Measurements from ENCODE around the gene AMFR.

Gene AMFR

DNA sequence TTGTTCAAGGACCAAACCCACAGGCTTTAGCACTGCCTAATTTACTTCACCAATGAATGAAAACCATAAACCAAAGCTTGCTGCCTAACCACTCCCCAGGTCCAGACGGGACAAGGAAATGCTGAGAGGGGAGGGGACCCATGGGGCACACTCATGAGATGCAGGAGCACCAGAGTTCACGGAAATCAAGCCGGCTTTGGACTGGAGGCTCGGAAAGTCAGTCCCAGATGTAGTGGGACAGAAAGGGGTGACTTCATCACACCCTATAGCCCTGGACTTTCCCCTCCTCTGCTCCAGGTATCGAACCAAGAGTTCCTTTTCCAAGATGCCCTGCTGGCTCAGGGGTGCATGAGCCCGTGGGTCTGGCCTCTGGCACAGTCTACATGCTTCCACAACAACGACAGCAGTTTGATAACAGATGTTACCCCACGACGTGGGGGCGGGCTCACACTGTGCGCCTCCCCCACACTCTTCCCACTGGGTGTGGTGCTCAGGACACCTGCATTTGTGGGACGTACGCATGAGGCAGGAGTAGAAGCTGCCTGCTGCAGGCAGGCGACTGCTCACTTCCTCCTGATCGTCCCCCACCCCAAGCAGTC, 63.2 kb downstream of the AMFR start:
- DNase-seq: no peak

DNA sequence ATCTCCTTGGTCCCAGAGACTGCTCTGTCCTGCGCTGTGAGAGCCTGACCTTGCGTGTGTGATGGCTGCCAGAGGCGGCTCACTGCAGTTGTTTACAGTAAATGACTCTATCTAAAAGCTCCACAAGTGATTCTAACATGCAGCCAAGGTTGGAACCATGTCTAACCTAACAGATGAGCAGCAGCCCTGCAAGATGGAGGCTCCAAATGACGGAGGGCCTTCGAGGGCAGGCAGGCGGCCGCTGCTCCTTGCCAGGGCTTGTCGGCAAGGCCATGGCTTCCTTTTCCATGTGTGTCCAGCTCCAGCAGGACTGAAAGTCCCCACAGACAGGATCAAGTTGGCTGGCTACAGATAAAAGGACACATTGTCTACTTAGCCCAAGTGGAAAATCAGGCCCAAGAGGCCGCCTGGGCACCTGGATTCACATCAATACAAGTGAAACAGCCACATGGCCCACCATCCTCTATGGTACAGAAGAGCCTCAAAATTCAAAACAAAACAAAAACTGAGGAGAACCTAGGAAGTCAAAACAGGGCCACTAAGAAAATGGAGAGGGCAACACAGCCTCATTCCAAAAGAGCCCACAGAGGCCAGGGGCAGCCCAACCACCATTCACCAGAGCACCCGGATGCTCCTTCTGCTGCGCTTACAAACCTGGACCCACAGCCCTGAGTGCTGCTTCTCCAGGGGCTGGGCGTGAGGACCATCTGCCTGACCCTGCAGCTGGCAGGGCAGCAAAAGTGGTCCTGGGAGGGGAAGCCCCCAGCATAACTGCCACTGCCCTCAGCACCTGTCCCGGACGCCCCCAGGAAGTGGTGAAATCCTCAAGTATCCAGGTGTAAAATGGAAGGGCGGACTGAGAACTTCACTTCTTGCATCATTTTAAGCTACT, 65.0 kb downstream of the AMFR start:
- no peak for DNase-seq

DNA sequence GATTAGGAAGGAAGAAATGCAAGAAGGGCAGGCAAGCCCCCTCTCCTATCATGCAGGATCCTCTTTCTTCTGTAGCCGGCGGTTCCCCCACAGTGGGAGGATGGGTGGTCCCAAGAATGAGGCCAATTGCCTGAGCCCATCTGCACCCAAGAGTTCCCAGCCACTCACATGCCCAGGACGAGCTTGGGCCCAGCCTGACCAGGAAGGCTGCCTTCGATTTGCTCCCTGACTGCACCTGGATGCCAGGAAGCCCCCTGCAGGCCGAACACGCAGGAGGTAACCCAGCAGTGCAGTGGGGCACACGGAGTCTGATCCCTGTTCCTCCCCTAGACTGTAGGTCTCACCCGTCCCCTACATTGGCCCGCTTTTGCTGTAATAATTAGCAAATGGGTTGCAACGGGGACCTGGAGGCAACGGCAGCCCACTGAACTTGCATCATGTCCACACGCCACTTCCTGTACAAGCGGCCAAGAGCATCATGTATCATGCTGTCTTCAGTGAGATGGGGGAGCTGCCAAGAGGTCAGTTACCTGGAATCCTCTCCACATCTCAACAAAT, 67.5 kb downstream of the AMFR start:
- DNase-seq: no peak

DNA sequence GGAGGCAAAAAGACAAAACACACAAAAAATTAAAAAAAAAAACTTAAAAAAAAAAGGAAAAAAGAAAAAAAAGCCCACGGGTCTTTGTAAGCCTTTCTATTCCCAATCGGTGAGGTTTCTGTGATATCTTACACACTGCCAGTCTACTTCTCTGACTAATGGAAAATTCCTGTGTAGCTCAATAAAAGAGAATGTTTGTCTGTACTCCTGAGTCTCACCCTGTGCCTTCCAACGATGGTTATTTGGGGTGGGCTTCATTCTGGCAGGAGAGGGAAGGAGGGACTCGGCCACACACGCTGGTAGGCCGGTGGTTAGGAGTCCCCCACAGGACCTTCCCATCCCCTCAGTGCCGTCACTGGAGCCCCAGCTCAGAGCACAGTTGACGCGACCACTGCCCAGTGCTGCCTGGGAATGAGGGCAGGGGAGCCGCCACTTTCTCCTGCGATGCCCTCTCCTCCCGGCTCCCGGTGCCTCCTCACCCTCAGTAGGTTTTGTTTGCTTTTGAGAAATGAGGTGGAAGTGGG, 68.0 kb downstream of the AMFR start:
- peak; percentile 17 for DNase-seq

DNA sequence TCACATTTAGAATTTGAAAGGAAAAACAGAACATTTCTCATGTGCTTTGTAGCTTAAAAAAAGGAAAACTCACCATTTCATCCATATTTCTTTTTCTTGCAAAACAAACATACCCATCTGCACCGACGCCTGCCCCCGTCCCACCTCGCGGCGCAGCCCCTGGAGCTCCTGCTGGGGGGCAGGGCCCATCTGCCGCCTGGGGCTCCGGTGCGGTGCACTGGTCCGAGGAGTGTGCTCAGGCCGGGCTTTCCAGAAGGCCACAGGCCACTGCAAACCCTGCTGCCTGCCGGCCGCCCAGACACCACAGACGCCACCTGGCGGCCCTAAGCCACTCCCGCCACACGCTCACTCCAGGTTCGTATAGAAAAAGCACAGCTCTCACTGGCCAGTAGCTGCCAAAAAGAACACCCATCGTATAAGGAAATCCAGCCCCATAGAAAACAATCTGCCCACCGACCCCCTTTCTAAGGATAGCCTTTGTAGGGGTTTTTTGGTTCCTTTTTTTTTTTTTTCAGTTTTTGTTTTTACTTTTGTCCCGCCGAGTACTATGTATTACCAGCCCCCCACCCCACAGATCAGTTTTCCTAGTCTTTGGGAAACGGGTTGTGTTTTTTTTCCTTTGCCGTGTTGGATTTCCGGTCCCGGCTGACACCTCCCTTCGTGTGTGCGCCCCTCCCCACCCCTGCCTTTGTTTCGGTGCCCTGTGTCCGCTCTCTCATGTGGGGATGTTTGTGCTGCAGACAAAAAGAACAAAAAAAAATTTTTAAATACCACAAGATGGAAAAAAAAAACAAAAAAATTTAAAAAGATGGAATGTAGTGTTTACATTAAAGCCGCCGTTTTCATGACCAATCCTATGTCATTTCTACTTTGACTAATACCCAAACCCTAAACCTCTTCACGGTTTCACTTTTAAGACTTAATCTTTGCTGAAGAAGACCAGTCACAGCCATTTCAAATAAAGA, 68.8 kb downstream of the AMFR start:
- peak; percentile 86 for DNase-seq

DNA sequence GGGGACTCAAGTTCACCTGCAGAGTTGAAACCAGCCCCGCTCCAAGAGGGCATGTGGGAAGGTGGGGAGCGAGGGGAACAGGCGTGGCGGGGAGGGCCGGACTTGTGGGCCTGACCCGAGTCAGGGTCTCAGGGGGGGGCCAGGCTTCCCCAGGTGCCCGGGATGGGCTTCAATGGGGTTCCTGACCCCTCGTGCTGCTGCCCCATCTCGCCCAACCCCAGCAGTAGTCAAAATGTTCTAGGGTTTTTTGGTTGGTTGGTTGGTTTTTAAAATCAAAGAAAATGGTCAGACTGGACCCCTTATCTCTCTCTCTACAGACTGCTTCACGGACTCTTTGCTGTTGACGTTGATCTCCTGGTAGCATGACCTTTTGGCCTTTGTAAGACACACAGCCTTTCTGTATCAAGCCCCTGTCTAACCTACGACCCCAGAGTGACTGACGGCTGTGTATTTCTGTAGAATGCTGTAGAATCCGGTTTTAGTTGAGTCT, 69.5 kb downstream of the AMFR start:
- DNase-seq: peak; percentile 59

DNA sequence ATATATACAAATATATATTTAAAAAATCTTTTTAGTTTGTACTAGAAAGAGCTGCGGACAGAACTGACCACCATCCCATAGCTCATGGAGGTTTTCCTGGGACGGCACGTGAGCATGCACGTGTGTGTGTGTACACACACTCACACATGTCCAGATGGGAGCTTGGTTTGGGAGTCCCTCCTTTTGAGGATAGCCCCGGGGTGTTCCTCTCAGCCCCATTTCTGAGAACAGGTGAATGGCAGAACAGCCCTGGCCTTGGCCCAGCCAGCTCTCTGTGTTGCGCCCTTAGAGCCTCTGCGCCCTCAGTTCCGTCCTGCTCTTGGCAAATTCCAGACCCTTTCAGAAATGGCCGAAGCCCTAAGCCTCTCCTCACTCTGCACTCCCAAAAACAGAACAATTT, 70.1 kb downstream of the AMFR start:
- DNase-seq: no peak

DNA sequence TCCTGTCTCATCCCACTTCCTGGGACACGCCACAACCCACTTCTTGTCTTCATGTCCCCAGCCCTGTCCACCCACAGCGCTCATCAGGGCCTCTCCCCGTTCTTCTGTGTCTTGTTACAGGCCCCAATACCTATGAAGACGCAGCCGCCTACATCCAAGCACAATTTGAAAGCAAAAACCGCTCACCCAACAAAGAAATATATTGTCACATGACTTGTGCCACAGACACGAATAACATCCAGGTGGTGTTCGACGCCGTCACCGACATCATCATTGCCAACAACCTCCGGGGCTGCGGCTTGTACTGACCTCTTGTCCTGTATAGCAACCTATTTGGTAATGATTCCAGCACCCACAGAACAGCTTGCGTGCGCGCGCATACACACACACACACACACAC, 70.6 kb downstream of the AMFR start:
- DNase-seq: no peak

DNA sequence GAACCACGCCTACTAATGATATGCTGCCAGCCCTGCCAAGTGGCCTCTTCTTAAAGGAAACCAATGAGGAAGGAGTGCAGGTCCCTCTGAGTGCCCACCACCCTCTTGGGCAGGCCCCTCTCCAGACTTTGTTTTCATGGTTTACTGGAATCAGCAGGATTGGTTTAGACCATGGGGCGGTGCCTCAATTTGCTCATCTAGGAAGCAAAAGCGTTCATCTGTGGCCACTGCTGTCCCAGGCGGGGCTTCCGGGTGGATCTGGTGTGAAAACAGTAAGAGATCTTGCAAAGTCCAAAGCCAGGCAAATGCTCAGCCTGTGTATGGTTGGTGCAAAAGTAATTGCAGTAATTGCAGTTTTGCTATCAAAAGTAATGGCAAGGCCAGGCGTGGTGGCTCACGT, 71.3 kb downstream of the AMFR start:
- DNase-seq: no peak

DNA sequence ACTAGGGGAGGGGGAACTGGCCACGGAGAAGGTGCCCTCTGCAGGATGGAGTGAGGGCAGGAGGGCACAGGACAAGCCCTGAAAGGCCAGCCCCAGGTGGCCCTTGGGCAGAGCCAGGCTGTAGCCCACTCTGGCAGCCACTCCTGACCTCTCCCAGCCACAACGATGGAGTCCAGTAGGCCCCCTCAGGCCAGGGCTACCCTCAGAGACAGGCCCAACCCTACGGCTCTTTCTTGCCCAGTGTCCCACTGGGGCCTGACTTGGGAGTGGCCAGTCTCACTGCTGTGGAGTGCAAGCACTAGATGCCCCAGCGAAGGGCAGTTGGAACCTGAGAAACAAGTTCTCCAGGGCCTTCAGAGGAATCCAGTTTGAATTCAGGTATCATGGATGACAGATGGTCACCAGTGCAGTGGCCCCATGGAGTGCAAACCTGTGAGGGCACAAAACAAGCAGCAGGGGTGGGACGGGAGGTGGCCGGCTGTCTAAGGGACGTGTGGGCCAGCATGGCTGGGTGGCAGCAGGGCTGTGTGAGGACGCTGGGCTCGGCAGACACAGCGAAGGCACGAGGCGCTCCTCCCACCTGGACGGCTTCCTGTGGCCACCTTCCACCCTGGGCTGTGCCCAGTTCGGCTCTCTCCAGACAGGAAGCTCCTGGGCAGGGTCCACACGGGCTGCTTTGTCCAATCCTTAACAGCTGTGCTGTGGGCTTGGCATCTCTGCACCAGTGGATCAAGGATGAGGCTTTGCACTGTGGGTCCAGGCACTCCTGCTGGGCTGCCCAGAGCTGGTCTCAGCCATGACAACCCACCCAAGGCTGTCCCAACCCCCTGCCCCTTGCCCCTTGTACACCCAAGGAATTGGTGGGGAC, 72.1 kb downstream of the AMFR start:
- DNase-seq: no peak

DNA sequence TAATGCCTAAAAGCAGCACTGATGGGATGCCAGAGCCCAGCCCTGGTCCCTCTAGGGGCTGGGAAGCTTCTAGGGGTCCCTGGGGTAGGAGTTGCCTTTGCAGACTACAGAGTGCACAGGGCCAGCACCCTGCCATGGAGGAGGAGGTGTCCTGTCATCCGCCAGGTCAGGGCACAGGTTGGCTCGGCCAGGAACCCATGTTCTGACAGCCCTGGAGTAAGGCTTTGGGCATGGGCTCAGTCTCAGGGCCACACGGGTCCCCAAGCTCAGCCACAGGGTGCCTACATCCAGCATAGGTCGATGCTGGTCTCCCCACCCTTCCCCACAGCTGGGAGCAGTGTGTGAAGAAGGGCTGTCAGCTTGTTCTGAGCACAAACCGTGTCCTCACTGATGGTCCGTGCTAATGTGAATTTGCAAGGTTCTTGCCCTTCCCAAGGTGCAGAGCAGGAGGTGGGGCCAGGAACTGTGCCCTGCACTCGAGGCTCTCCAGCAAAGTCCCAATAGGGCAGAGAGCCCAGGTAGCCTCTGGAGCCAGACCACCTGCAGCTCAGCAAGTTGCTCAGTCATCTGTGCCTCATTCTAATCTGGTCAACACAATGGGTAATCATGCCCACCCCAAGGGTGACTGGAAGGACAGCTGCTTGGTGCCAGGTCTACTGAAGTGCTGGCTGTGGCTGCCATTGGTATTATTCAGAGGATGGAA, 72.8 kb downstream of the AMFR start:
- DNase-seq: no peak

DNA sequence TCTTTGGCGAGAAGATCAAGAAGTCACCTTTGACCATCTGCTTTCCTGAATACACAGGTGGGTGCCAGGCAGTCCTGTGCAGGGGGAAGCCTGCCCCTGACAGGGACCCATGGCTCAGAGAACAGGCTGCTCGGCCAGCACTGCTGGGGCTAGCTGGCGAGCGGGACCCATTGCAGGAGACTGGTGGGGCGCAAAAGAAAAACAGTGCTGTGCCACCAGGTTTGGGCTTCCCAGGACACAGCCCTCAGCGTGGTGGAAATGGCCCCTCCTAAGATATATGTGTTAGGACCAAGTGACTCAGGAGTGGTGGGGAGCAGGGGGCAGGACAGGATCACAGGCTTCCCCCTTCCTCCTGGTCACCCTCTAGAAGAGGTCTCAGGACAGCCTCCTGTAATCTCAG, 73.9 kb downstream of the AMFR start:
- no peak for DNase-seq

DNA sequence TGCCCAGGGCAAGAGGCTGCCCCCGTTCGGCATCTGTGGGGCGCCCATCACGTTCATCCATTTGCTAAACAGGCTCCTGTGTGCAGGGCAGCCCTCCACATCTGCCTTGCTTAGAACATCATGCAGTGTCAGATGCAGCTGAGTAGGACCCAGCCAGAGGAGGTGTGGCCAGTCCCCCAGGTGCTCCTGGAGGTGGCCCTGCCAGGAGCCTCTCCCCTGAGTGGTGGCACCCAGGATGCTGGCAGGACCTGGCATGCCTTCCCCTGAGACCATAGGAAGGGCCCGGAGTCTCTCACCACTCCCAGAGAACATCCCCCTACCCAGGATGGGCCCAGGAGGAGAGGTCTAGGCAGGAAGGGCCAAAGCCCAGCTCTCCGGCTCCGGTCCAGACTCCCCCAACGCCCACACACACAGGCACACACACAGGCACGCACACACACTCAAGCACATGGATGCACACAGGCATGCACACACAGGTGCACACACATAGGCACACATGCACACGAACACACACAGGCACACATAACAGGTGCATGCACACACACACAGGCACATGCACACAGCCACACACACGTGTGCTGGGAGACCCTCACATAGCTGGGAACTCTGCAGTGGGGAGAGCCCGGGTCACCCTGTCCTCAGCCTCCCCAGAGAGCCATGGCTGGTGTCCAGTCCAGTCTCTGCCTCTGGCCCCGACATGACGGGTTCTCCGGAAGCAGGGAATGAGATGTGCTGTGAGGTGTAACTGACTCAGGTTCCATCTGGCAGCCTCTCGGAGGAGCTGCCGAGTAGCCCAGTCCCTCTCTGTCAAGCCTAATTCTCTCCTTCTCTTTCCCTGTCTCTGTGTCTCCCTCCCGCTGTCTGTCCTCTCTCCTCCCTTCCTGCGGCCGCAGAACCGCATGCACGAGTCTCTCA, 74.6 kb downstream of the AMFR start:
- DNase-seq: no peak

DNA sequence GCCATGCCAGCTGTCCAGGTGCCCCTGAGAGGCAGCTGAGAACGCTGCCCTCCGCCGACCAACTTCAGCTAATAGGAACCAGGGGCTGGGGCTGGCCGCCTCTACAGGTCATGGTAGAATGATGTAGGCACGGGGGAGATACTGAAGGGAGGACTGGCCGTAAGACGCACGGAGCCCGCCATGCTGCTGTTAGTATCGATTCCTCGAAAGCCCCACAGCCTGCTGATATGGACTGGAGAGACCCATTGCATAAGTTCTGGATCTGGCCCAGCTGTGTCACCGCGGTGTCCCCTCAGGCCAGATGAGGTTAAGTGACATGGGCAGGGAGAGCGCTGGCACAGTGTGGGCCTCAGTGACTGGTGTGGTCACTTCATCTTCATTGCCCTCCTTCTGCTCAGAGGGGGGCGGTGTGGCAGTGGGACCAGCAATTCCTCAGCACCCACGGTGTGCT, 75.6 kb downstream of the AMFR start:
- DNase-seq: no peak

DNA sequence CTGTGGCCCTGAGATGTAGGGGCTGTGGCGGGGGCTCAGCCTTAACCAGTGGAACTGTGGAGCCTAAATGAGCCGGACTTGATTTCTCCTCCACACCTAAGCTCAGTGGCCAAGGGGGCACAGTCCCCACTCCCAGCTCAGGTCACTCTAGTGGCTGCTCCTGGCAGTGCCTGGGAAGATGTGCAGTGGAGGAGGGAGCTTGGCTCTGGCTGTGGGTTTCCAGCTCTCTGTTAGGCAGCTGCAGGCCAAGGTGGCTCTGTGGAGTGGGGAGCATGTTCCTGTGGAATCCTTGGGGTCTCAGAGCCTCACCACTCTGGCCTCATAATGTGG, 76.3 kb downstream of the AMFR start:
- DNase-seq: no peak

DNA sequence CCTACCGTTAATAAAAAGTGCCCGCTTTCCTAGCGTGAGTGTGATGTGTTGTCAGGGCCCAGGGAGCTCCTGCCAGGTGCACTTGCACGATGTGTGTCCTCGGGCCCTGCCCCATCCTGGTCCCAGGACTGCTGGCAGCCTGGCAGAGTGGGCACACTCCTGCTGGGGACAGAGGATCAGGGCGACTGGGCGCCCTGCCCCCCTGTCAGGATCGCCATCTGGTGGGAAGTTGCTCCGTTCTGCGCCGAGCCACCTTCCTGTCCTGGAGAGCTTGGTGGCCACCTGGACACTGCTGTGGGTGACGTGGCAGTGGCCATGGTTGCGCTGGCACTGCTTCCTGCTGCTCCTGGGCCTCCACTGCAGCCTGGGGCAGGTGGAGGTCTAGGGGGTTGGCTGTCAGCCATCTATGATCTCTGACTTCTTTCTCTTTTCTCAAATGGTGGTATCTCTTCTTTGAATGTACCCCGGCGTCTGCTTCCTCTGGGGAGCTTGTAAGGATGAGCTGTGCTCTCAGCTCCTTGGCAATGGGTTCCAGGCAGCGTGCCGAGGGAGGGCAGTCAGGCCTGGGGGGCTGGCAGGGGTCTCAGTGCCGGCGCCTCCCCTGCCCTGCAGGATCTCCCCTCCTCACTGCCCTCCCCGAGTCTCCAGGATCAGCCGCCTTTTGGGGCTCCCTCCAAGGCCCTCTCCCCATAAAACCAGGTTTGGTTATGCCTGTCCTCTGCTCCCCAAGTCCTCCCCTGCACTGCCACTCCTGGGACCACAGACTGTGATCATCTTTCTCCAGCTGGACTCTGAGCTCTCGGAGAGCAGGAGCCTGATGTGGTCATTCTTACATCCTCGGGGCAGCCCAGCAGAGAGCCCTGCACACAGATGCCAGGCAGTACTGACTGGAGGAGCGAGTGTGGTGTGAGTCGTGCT, 76.9 kb downstream of the AMFR start:
- DNase-seq: no peak

DNA sequence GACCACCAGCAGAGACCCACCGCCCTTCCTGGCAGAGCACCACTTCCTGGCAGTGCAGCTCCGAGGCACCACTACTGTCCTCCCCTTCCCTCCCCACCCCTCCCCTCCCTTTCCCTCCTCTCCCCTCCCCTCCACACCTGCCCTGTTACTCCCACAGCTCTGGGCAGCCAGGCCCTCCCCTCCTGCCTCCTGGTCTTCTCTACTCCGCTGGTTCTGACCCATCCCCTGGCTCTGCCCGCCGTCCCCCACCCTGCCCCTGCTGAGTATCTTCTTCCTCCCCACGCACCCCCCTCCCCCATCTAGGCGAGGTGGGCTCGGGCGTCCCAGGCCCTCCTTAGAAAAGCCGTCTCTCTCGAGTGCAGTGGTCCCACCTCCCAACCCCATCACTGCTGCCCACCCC, 77.7 kb downstream of the AMFR start:
- DNase-seq: no peak

DNA sequence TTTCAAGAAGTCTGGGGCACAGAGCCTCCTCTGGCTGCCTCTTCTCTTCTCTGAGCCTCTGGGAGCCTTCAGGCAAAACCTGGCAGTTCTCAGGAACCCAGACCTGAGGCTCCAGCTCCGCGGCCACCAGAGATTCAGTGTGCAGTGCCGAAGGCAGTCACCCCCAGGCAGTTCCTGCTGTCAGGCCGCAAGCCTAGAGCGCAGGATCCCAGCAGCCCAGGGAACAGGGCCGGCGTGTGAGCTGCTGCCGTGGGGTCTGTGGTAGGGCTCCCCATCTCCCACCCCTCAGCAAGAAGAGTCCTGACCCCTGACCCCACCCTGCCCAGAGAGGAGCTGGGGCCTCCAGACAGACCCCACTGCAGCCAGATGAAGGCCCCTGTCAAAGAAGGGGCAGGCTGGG, 78.2 kb downstream of the AMFR start:
- no peak for DNase-seq

Data from OCI-M1 (cell line).